Gastroesophageal sphincter (tissue), 3 donors: ENCODE results near the gene GNA14.

ENCODE experiments used
- CTCF ChIP-seq, 4 experiments: fragments of 200-600 bp in 2 of 4; fragments of 450-650 bp in 2 of 4; sonication (generic) in 1 of 4; IDR thresholded peaks; one replicate each; pipeline ENCODE4 v1.5.1; 2017 to 2019; ENCODE audit warnings: antibody characterized with exemption in 4 of 4, mild to moderate bottlenecking in 2 of 4, moderate library complexity in 2 of 4
- EP300 ChIP-seq: sonication (generic); formaldehyde crosslinking; IDR thresholded peaks from one replicate; pipeline ENCODE4 v1.6.1; 2017; ENCODE audit warnings: antibody characterized with exemption, mild to moderate bottlenecking
- POLR2A ChIP-seq, 2 donors: fragments of 450-650 bp; IDR thresholded peaks; one replicate each; pipeline ENCODE4 v1.6.1; 2017; ENCODE audit warnings: antibody characterized with exemption in 2 of 2, mild to moderate bottlenecking in 2 of 2, moderate library complexity in 1 of 2
- POLR2AphosphoS5 ChIP-seq: sonication (generic); formaldehyde crosslinking; IDR thresholded peaks from one replicate; pipeline ENCODE4 v1.6.1; 2017; ENCODE audit warnings: antibody characterized with exemption

- TF ChIP-seq CTCF (IDR thresholded peaks at IDR 0.05) = no peak
- TF ChIP-seq EP300 = no peak
- no peak for TF ChIP-seq POLR2A (IDR thresholded peaks at IDR 0.05)
- no peak for TF ChIP-seq POLR2AphosphoS5
Observed at GRCh38 chr9:77647267-77648233, 572 bp downstream of the GNA14 start.
